OCI-LY7 (cell line): ENCODE results near the gene BMPER.

Source experiments
- CTCF ChIP-seq: fragments of 200-600 bp; sonication (generic); conservative IDR thresholded peaks from 2 replicates; pipeline ENCODE4 v1.5.1; 2014; ENCODE audit warnings: mild to moderate bottlenecking, antibody characterized with exemption, low read length, moderate library complexity, mixed read lengths
- EZH2phosphoT487 ChIP-seq: fragments of 200-600 bp; sonication (generic); IDR thresholded peaks from 2 replicates; pipeline ENCODE4 v1.6.1; 2018; ENCODE audit warnings: low read depth, borderline replicate concordance, mild to moderate bottlenecking, mixed run types, antibody characterized with exemption, low read length, moderate library complexity, mixed read lengths

DNA sequence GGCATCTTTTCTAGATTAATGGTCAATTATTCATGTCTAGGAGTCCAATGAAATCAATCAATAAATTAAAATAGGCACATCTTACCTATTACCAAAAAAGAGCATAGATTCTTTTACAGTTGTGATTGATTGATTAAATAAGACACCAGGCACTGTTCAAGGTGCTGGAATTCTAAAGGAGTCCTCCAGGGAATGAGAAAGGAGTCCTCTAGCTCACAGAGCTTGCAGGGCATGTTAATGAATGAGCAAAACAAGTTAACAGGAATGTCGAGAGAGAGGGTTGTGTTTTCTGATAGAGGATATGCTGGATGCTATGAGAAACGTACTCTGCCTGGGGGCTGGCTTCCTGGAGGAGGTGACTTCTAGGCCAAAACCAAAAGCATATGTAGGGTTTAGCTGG, 191.4 kb downstream of the BMPER start:
- TF ChIP-seq CTCF: no peak
- no peak for TF ChIP-seq EZH2phosphoT487
